IPS-11a (cell line): ENCODE results near the gene SHKBP1.
"Not testable (repeated sequence)": the region's sequence is repeated elsewhere in the genome, so short reads cannot be mapped to it uniquely, and the experiment has no call there.

Source experiments
- H3K4me3 ChIP-seq: one replicate; pipeline ENCODE4 v1.5.1; 2013; ENCODE audit warnings: low read depth, low read length, control low read depth

The SHKBP1 gene

DNA sequence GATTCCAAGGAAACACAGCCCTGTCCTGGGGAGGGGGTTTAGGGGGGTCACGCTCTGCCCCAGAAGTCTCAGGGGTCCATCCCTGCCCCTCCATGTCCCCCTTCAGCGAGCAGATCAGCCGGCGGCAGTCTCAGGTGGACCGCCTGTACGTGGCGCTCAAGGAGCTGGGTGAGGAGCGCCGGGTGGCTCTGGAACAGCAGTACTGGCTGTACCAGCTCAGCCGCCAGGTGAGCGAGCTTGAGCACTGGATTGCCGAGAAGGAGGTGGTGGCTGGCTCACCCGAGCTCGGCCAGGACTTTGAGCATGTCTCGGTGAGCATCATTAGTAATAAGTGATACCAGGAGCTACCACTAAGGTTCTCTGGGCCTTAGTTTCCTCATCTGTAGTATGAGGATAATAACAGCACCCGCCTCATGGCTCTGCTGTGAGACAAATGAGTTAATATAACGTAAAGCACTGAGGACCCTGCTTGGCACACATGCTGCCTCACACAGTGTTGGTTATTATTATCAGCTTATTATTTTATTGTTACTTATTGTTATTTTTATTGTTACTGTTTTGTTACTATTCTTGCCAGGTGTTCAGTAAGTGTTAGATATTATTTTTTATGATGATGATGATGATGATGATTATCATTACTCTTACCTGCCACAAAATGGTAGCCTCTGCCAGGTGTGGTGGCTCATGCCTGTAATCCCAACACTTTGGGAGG lies 20.5 kb upstream of the SHKBP1 start:
- no peak overlapping the region for H3K4me3 ChIP-seq

DNA sequence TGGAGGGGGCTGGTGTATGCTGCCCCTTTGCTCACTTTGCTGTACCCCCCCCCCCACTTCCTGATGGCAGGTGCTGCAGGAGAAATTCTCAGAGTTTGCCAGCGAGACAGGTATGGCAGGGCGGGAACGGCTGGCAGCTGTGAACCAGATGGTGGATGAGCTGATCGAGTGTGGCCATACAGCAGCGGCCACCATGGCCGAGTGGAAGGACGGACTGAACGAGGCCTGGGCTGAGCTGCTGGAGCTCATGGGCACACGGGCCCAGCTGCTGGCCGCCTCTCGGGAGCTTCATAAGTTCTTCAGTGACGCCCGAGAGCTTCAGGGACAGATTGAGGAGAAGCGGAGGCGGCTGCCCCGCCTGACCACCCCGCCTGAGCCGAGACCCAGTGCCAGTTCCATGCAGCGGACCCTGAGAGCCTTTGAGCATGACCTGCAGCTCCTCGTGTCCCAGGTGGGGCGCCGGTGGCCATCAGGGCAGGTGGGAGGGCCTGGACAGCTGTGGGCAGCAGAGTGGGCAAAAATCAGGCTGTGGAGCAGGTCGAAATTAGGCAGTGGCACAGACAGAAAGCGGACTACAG lies 19.6 kb upstream of the SHKBP1 start:
- H3K4me3 ChIP-seq = no peak overlapping the region

DNA sequence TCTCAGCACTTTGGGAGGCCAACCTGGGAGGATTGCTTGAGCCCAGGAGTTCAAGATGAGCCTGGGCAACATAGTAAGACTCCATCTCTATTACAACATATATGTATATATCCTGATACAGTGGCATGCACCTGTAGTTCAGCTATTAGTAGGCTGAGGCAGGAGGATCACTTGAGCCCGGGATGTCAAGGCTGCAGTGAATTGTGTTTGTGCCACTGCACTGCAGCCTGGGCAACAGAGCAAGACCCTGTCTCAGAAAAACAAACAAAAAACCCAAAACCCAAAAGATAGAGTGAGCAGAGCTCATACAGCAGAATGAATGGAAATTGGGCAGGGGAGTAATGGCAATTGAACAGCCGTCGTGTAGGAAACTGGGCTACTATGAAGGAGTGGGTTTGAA lies 17.3 kb upstream of the SHKBP1 start:
- no peak overlapping the region for H3K4me3 ChIP-seq

DNA sequence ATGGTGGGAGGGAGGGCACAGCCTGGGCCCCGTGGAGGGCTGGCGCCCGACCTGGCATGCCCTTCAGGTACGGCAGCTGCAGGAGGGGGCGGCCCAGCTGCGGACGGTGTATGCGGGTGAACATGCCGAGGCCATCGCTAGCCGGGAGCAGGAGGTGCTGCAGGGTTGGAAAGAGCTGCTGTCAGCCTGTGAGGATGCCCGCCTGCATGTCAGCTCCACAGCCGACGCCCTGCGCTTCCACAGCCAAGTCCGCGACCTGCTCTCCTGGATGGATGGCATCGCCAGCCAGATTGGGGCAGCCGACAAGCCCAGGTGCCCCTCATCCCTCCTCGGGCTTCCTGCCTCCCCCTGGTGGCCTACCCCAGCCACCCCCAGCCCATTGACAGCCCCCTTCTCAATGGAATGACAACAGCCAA lies 16.6 kb upstream of the SHKBP1 start:
- H3K4me3 ChIP-seq = no peak overlapping the region

DNA sequence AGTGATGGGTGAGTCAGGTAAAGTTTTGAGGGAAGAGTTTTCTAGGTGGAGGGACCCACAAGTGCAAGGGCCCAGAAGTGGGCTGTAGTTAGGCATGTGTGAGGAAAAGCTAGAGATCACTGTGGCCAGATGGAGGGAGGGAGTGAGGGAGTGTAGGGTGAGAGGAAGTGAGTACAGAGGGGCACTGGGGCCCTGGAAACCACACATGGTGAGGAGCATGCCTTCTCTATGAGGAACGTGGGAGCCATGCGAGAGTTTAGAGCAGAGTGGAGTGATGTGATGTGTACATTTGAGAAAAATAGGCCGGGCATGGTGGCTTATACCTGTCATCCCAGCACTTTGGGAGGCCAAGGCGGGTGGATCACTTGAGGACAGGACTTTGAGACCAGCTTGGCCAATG lies 14.7 kb upstream of the SHKBP1 start:
- H3K4me3 ChIP-seq = no peak overlapping the region

DNA sequence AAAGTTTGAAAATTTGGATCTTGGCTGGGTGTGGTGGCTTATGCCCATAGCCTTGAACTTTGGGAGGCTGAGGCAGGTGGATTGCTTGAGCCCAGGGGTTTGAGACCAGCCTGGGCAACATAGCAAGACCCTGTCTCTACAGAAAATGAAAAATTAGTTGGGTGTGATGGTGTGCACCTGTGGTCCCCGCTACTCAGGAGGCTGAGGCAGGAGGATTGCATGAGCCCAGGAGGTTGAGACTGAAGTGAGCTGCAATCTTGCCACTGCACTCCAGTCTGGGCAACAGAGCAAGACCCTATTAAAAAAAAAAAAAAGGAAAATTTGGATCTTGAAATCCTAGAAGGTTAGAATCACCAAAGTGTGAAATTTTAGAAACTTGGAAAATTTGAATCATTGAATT lies 12.1 kb upstream of the SHKBP1 start:
- H3K4me3 ChIP-seq = not testable (repeated sequence)

DNA sequence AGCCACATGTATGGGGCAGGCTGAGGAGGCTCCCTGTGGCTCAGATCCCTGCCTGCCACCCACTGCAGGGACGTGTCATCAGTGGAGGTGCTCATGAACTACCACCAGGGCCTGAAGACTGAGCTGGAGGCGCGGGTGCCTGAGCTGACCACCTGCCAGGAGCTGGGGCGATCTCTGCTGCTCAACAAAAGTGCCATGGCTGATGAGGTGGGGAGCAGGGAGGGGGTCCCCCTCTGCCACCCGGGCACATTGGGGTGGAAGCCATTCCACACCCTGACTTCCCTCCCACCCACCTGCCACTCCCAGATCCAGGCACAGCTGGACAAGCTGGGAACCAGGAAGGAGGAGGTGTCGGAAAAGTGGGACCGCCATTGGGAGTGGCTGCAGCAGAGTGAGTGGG lies 11.3 kb upstream of the SHKBP1 start:
- H3K4me3 ChIP-seq = no peak overlapping the region

DNA sequence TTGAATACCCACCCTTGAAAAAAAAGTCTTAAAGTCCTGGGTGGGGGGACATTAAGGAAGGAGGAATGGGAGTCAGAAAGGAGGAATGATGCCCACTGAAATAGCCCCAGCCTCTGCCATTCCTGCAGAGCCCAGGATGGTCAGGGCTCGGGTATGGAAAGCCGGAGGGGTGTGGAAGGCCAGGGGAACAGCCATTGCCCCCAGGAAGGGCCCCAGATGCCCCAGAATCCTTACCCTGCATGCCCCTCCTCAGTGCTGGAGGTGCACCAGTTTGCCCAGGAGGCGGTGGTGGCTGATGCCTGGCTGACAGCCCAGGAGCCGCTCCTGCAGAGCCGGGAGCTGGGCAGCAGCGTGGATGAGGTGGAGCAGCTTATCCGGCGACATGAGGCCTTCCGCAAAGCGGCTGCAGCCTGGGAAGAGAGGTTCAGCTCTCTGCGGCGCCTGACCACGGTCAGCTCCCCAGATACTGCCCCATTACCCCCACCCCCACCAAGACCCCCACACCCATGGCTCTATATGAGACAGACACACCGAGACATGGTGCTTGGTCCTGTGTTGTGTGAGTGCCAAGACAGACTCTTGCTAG lies 10.7 kb upstream of the SHKBP1 start:
- H3K4me3 ChIP-seq = no peak overlapping the region

DNA sequence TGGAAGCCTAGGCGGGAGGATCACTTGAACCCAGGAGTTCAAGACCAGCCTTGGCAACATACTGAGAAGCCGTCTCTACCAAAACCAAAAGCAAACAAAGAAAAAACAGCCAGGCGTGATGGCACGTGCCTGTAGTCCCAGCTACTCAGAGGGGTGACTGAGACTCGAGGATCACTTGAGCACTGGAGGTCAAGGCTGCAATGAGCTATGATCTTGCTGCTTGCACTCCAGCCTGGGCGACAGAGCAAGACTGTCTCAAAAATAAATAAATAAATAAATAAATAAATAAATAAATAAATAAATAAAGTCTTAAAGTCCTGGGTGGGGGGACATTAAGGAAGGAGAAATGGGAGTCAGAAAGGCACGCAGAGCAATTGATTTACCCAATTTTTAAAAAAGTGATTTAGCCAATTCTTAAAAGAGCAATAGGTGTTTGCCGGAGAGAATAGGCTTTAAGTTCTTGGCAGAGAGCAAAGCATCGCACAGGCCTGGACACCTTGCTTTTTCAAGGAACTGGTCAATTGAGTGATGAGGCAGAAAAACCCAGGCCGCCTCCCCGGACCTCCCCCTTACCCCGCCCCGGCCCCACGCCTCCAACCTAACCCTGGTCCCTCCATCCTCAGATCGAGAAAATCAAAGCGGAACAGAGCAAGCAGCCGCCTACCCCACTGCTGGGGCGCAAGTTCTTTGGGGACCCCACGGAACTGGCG lies 9.5 kb upstream of the SHKBP1 start:
- no peak overlapping the region for H3K4me3 ChIP-seq

DNA sequence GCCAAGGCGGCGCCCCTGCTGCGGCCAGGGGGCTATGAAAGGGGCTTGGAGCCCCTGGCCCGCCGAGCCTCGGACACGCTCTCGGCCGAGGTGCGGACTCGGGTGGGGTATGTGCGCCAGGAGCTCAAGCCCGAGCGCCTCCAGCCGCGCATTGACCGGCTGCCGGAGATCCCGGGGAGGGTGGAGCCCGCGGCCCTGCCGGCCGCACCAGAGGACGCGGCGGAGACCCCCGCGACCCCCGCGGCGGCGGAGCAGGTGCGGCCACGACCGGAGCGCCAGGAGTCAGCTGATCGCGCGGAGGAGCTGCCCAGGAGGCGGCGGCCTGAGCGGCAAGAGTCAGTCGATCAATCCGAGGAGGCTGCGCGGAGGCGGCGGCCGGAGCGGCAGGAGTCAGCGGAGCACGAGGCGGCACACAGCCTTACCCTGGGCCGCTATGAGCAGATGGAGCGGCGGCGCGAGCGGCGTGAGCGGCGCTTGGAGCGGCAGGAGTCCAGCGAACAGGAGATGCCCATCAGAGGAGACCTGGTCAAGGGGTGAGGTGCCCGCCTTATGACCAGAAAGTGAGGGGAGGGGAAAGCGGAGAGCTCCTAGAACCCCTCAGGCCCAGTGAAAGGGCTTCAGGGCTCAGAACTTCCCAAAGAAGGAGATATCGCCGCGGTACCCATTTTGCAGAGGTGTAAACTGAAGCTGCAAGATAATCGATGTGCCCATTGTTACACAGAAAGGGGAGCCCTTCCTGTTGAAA lies 8.8 kb upstream of the SHKBP1 start:
- H3K4me3 ChIP-seq = no peak overlapping the region

DNA sequence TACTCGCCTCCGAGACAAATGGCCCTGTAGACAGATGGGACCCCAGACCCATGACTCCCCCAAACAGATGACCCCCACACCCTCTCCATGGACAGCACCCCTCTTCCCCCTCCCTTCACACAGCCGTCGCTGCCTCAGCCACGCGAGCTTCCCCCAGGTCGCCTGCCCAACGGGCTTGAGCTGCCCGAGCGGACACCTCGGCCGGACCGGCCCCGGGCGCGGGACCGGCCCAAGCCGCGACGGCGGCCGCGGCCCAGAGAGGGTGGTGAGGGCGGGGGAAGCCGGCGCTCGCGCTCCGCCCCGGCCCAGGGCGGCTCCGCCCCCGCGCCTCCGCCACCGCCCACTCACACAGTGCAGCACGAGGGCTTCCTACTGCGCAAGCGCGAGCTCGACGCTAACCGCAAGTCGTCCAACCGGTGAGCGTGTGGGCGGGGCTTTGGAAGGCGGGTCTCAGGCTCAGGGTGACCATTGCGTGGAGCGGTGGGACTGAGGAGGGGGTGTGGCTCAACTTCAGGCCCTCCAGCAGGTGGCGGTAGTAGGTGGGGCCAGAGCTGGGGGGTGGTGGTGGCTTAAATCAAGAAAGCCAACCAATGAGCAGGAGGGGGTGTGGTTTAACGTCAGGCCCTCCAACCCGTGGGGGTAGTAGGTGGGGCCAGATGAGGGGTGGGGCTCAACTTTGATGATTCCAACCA lies 6.2 kb upstream of the SHKBP1 start:
- peak overlapping the region; percentile 21 for H3K4me3 ChIP-seq

DNA sequence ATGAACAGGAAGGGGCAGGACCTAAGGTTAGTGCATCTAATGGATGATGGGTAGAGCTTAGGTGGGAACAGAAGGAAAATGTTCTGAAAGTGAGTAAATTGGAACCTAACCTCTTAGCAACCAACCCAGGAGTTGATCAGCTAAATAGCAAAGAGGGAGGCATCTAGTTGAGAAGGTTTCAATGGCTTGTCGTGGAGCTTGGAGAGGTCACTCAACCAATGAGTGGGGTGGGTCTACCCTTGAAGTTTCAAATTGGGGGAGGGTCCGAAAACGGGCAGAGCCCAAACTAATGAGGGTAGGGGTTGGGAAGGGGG lies 5.7 kb upstream of the SHKBP1 start:
- no peak overlapping the region for H3K4me3 ChIP-seq

DNA sequence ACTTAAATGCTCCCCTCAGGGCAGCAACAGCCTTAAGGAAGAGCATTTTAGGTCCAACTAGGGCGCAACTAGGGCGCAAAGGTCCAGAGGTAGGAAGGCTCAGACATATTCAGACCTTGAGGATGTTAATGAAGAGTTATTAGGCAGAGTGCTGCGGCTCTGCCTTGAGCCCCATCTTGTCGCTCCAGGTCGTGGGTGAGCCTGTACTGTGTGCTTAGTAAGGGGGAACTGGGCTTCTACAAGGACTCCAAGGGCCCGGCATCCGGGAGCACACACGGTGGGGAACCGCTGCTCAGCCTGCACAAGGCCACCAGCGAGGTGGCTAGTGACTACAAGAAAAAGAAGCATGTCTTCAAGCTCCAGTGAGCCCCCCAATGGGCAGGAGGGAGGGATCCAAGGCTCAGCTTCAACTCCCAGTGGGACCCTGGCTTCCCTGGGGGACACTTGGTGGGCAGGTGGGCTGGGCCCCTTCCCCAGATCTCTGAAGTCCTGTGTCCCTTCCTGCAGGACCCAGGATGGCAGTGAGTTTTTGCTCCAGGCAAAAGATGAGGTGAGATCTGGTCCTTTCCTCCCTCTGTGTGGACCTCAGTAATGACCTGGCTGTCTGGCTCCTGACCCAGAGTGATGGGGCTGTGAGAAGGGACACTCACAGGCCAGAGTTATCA lies 4.7 kb upstream of the SHKBP1 start:
- no peak overlapping the region for H3K4me3 ChIP-seq

DNA sequence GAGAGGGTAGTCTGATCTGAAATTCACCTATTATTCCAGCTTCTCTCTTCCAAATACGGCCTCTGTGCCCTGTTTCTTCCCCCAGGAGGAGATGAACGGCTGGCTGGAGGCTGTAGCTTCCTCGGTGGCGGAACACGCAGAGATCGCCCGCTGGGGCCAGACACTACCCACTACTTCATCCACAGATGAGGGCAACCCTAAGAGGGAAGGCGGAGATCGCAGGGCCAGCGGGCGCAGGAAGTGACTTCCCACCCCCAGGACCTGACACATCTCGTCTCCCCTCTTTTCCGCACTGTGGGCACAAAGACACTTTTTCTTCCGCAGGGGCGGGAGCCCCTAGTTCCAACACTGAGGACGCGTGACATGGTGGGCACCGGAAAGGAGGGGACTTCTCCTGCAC lies 1.3 kb upstream of the SHKBP1 start:
- H3K4me3 ChIP-seq = peak overlapping the region; percentile 36

DNA sequence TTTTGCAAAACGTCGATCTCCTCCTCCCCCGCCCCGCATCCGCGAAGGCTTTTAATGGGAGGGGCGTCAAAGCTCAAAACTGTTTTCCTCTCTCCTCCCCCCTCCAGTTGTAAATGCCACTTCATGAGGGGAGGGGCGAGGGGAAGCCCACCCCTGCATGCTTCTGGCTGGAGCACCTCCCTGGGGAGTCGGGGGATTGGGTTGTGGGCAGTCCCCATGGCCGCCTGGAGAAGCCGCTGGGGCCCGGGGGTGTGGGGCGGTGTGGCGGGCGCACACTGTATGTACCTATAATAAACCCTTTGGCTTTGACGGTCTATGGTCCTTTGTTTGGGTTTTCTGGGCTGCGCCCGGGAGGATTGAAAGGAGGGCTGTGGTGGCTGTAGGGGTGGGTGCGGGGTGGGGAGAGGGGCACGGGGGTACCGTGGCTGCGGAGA lies 505 bp upstream of the SHKBP1 start:
- peak overlapping the region; percentile 74 for H3K4me3 ChIP-seq

DNA sequence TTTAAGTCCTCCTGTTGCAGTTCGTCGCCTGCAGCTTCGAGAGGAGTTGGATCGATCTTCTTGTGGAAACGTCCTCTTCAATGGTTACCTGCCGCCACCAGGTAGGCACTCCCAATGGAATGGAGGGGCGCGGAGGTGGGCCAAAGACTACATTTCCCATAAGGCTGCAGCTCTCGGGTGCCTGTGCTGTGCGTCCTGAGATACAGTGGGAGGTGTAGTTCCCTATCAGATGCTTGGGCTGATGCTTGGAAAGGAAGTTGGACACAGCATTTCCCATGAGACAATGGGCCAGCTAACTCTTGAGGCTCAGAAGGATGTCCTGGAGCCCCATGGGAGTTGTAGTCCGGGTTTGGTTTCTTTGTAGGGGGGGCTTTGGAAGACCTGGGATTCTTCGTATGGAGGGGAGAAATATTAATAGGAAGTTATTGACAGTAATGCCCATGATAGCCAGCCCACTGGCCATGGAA lies 1.8 kb downstream of the SHKBP1 start:
- H3K4me3 ChIP-seq = no peak overlapping the region

DNA sequence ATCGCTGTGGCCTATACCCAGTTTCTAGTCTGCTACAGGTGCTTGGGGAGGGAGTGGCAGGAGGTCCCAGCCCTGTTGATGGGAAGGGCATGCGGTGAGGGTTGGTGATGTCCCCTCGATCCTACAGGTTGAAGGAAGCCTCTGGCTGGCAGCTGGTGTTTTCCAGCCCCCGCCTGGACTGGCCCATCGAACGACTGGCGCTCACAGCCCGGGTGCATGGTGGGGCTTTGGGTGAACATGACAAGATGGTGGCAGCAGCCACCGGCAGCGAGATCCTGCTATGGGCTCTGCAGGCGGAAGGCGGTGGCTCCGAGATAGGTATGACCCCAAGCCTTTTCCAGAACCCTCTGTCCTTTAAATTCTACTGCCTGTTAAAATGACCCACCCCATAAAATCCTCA lies 3.9 kb downstream of the SHKBP1 start:
- no peak overlapping the region for H3K4me3 ChIP-seq

DNA sequence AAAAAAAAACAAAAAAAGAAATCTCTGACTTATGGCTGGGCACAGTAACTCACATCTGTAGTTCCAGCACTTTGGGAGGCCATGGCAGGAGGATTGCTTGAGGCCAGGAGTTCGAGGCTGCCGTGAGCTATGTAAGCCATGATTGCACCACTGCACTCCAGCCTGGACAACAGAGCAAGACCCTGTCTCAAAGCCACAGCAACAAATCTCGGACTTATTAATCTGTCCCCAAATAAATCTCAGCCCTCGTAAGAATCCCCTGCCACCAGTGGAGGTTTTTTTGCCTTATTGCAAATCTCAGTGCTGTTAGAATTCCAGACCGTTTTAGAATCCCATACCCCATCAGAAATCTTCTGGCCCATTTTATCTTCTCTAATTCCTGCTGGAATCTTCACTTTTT lies 4.9 kb downstream of the SHKBP1 start:
- no peak overlapping the region for H3K4me3 ChIP-seq

DNA sequence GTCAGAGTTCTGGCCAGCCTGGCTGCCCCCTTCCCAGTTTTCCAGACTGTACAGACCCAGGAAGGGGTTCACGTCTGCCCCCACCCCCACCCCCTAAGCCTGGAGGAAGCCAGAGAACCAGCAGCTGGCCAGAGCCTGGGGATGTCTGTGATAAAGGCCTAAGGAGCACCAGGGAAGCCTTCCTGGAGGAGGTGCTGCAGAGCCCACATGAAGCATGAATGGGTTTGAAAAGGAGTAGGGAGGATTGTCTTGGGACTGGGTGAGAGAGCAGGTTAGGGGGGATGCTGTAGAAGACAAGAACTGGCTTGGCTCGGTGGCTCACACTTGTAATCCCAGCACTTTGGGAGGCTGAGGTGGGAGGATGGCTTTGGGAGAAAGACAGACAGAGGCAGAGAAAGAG lies 5.8 kb downstream of the SHKBP1 start:
- no peak overlapping the region for H3K4me3 ChIP-seq

DNA sequence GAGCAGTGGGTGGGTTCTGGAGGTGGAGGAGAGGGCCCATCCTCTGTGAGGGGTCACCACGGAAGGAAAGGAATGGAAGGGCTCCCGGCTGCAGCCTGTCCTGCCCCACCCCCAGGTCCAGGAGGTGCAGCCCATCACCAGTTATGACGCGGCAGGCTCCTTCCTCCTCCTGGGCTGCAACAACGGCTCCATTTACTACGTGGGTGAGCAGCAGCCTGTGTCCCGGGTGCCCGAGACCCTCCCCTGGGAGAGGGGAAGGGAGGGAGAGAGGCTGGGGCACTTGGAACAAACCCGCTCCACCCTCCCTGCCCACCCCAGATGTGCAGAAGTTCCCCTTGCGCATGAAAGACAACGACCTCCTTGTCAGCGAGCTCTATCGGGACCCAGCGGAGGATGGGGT lies 6.6 kb downstream of the SHKBP1 start:
- no peak overlapping the region for H3K4me3 ChIP-seq
